ENCODE measurements around the gene PPP2R5B.

PPP2R5B gene

GRCh38 chr11:64909653-64910343 is 14.7 kb upstream of the PPP2R5B start:
- Histone ChIP-seq H3K27me3 (ENCODE audit: insufficient read depth, poor library complexity, severe bottlenecking) (no peaks in the 10 kb centered on the region), H3K4me3 (replicated peaks; ENCODE audit: insufficient read depth, low read length) (no peak overlapping the region), H3K27ac (replicated peaks) (no peak overlapping the region)
- TF ChIP-seq GABPA (IDR thresholded peaks at IDR 0.05; ENCODE audit: low read depth), result no peak
- TF ChIP-seq POLR2AphosphoS5 (IDR thresholded peaks at IDR 0.05; ENCODE audit: low read depth), result no peak
- TF ChIP-seq SPI1 (IDR thresholded peaks at IDR 0.05; ENCODE audit: borderline replicate concordance, low read depth), result no peak
- no peak for TF ChIP-seq CTCF (IDR thresholded peaks at IDR 0.05; ENCODE audit: insufficient read depth, low read length)
- TF ChIP-seq, protein P1, sequence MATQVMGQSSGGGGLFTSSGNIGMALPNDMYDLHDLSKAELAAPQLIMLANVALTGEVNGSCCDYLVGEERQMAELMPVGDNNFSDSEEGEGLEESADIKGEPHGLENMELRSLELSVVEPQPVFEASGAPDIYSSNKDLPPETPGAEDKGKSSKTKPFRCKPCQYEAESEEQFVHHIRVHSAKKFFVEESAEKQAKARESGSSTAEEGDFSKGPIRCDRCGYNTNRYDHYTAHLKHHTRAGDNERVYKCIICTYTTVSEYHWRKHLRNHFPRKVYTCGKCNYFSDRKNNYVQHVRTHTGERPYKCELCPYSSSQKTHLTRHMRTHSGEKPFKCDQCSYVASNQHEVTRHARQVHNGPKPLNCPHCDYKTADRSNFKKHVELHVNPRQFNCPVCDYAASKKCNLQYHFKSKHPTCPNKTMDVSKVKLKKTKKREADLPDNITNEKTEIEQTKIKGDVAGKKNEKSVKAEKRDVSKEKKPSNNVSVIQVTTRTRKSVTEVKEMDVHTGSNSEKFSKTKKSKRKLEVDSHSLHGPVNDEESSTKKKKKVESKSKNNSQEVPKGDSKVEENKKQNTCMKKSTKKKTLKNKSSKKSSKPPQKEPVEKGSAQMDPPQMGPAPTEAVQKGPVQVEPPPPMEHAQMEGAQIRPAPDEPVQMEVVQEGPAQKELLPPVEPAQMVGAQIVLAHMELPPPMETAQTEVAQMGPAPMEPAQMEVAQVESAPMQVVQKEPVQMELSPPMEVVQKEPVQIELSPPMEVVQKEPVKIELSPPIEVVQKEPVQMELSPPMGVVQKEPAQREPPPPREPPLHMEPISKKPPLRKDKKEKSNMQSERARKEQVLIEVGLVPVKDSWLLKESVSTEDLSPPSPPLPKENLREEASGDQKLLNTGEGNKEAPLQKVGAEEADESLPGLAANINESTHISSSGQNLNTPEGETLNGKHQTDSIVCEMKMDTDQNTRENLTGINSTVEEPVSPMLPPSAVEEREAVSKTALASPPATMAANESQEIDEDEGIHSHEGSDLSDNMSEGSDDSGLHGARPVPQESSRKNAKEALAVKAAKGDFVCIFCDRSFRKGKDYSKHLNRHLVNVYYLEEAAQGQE (IDR thresholded peaks at IDR 0.05; ENCODE audit: insufficient replicate concordance, low read depth), result no peak
- DNase-seq (ENCODE audit: low read depth in 1 of 2, low spot score in 1 of 2), result no peak

DNA sequence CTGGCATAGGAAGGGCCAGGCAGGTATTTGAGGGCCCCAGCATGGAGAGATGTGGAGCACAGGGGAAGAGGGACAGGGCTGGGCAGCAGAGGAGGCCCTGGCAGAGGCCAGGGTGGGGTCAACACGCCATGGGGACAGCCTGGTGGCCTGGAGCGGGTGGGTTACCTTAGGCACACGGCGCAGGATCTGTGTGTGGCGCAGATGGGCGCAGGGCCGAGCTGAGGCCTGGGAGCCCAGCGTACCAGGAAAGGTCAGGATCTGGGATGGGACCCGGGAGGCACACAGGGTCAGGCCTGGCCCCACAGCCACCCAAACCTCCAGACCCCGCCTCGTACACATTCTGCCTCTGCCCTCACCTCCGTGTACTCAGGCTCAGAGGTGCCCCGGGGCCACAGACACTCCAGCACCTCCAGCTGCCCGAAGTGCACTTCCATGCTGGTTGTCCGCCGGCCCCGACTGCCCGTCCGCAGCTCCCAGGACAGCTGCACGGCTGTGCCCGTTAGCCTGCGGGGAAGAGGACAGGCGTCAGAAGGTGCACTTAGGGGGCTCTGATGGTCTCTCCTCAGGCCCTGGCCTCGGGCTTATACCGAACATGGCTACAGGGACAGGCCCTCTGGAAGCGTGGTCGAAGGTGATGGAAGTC is 13.9 kb upstream of the PPP2R5B start:
- Histone ChIP-seq H3K27me3 (ENCODE audit: insufficient read depth, poor library complexity, severe bottlenecking) (no peaks in the 10 kb centered on the region), H3K27ac (replicated peaks) (no peak overlapping the region), H3K4me3 (replicated peaks; ENCODE audit: insufficient read depth, low read length) (no peak overlapping the region)
- no peak for TF ChIP-seq GABPA (IDR thresholded peaks at IDR 0.05; ENCODE audit: low read depth)
- TF ChIP-seq POLR2AphosphoS5 (IDR thresholded peaks at IDR 0.05; ENCODE audit: low read depth), result no peak
- TF ChIP-seq SPI1 (IDR thresholded peaks at IDR 0.05; ENCODE audit: borderline replicate concordance, low read depth), result no peak
- TF ChIP-seq CTCF (IDR thresholded peaks at IDR 0.05; ENCODE audit: insufficient read depth, low read length), result no peak
- TF ChIP-seq, protein P1 (IDR thresholded peaks at IDR 0.05; ENCODE audit: insufficient replicate concordance, low read depth), result no peak
- no peak for DNase-seq (ENCODE audit: low read depth in 1 of 2, low spot score in 1 of 2)

GRCh38 chr11:64911142-64911541 is 13.3 kb upstream of the PPP2R5B start:
- no peak for DNase-seq (ENCODE audit: low read depth in 1 of 2, low spot score in 1 of 2)
- no peaks in the 10 kb centered on the region for H3K27me3 ChIP-seq (ENCODE audit: insufficient read depth, poor library complexity, severe bottlenecking)
- H3K4me3 ChIP-seq (replicated peaks; ENCODE audit: insufficient read depth, low read length), result no peak overlapping the region
- no peak overlapping the region for H3K27ac ChIP-seq (replicated peaks)
- TF ChIP-seq SPI1 (IDR thresholded peaks at IDR 0.05; ENCODE audit: borderline replicate concordance, low read depth) (no peak), POLR2AphosphoS5 (IDR thresholded peaks at IDR 0.05; ENCODE audit: low read depth) (no peak), CTCF (IDR thresholded peaks at IDR 0.05; ENCODE audit: insufficient read depth, low read length) (no peak), GABPA (IDR thresholded peaks at IDR 0.05; ENCODE audit: low read depth) (no peak)
- TF ChIP-seq, protein P1 (IDR thresholded peaks at IDR 0.05; ENCODE audit: insufficient replicate concordance, low read depth), result no peak
